ENCODE data around the gene SPOCK2. TPM values are rescaled to one million over a fixed set of nuclear protein-coding genes. Genes with fewer than 3 reads are reported as not detected.

SPOCK2 gene
- total RNA-seq, 4 donors from 2014 or later = 2.6 to 8.1 (median 5.0) TPM

- no peak overlapping the region for H3K27ac ChIP-seq
- WGBS, 2 donors = 76 to 78% methylated on average over 13 to 18 of the region's 18 CpGs
- no peaks in the 10 kb centered on the region for H3K36me3 ChIP-seq
- H3K4me3 ChIP-seq = no peak overlapping the region
- H3K9me3 ChIP-seq = no peaks in the 10 kb centered on the region
- H3K4me1 ChIP-seq = peaks cover 0 to 9% (median 0%) of the 10 kb centered on the region in 3 donors
- H3K27me3 ChIP-seq = no peaks in the 10 kb centered on the region
- DNase-seq = no peak
- TF ChIP-seq POLR2A (IDR thresholded peaks at IDR 0.05) (no peak), CTCF (IDR thresholded peaks at IDR 0.05) (no peak)
- intact Hi-C loops (cut with DNase I) = no loop called here
Measured at GRCh38 chr10:72066318-72067284, 21.8 kb downstream of the SPOCK2 start.

- TF ChIP-seq POLR2A (IDR thresholded peaks at IDR 0.05) = no peak
- no peak for TF ChIP-seq CTCF (IDR thresholded peaks at IDR 0.05)
- H3K27me3 ChIP-seq = peaks cover 0 to 3% (median 0%) of the 10 kb centered on the region in 4 donors
- H3K36me3 ChIP-seq = no peaks in the 10 kb centered on the region
- H3K4me3 ChIP-seq = no peak overlapping the region
- WGBS, 2 donors = 81 to 82% methylated on average over 7 to 10 of the region's 13 CpGs
- intact Hi-C loops (cut with DNase I) = no loop called here
- no peak overlapping the region for H3K27ac ChIP-seq
- DNase-seq = no peak
- H3K4me1 ChIP-seq = peaks cover 0 to 9% (median 0%) of the 10 kb centered on the region in 3 donors
- H3K9me3 ChIP-seq = no peaks in the 10 kb centered on the region
Measured at GRCh38 chr10:72065439-72066025, 22.8 kb downstream of the SPOCK2 start.

GRCh38 chr10:72063703-72064391, 24.5 kb downstream of the SPOCK2 start:
- no peak for TF ChIP-seq CTCF (IDR thresholded peaks at IDR 0.05)
- TF ChIP-seq POLR2A (IDR thresholded peaks at IDR 0.05) = no peak
- Histone ChIP-seq H3K4me1 (peaks cover 0 to 9% (median 0%) of the 10 kb centered on the region in 3 donors), H3K9me3 (no peaks in the 10 kb centered on the region), H3K27ac (no peak overlapping the region), H3K27me3 (peaks cover 0 to 16% (median 0%) of the 10 kb centered on the region in 4 donors), H3K4me3 (no peak overlapping the region), H3K36me3 (no peaks in the 10 kb centered on the region)
- 86% methylated on average over 2 of the region's 9 CpGs; no CpG with 5 or more reads in 1 of the 2 donors for WGBS, 2 donors
- intact Hi-C loops (cut with DNase I) = no loop called here
- DNase-seq = no peak

- TF ChIP-seq POLR2A (IDR thresholded peaks at IDR 0.05) = no peak
- TF ChIP-seq CTCF (IDR thresholded peaks at IDR 0.05) = no peak
- Histone ChIP-seq H3K4me1 (peaks cover 0 to 10% (median 0%) of the 10 kb centered on the region in 3 donors), H3K27me3 (peaks cover 0 to 16% (median 0%) of the 10 kb centered on the region in 4 donors), H3K27ac (no peak overlapping the region), H3K36me3 (no peaks in the 10 kb centered on the region), H3K9me3 (no peaks in the 10 kb centered on the region), H3K4me3 (no peak overlapping the region)
- 93 to 95% methylated on average over 12 to 14 of the region's 29 CpGs for WGBS, 2 donors
- DNase-seq = no peak
- intact Hi-C loops (cut with DNase I) = no loop called here
Measured at GRCh38 chr10:72062832-72063702, 25.3 kb downstream of the SPOCK2 start.
